Iris pigment epithelial cell (primary cell): ENCODE data around the gene SH3BP4.
A peak's percentile ranks its signal among the peaks of the same experiment; 100 is the strongest.
"Not testable (repeated sequence)": the region's sequence is repeated elsewhere in the genome, so short reads cannot be mapped to it uniquely, and the experiment has no call there.

Source experiments
- DNase-seq: peaks from one replicate; pipeline ENCODE4 v3.0.0-alpha.2; 2011; ENCODE audit warnings: low read depth

Gene SH3BP4

GRCh38 chr2:235017441-235017840 lies 65.6 kb downstream of the SH3BP4 start:
- DNase-seq: no peak

DNA sequence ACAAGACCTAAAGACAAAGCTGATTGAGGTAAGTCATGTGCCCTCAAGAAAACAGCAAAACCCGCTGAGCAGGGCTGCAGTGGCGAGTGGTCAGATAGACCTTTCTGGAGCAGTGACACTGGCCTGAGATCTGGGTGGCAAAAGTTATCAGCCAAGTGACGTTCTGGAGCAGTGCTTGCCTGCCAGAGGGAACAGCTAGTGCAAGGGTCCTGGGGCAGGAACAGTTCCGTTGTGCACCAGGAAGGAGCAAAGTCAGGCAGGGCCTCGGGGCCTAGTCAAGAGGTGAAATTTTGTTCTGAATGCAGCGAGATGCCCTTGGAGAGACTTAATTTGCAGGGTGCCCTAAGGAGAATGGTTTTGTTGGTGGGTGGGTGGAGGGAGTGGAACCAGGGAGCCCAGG lies 67.0 kb downstream of the SH3BP4 start:
- no peak for DNase-seq

DNA sequence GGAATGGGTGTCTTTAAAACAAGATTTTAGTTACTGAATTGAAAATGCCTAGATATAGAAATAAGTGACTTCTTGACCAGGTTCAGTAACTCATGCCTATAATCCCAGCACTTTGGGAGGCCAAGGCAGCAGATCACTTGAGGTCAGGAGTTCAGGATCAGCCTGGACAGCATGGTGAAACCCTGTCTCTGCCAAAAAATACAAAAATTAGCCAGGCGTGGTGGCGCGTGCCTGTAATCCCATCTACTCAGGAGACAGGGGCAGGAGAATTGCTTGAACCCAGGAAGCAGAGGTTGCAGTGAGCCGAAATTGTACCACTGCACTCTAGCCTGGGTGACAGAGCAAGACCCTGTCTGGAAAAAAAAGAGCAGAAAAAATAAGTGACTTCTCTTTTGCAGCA lies 68.3 kb downstream of the SH3BP4 start:
- DNase-seq: not testable (repeated sequence)

- DNase-seq: peak; percentile 93
Observed at GRCh38 chr2:235021752-235022151, 69.9 kb downstream of the SH3BP4 start.

- DNase-seq: no peak
Observed at GRCh38 chr2:235024191-235024860, 72.5 kb downstream of the SH3BP4 start.

- no peak for DNase-seq
Observed at GRCh38 chr2:235024931-235025773, 73.3 kb downstream of the SH3BP4 start.

DNA sequence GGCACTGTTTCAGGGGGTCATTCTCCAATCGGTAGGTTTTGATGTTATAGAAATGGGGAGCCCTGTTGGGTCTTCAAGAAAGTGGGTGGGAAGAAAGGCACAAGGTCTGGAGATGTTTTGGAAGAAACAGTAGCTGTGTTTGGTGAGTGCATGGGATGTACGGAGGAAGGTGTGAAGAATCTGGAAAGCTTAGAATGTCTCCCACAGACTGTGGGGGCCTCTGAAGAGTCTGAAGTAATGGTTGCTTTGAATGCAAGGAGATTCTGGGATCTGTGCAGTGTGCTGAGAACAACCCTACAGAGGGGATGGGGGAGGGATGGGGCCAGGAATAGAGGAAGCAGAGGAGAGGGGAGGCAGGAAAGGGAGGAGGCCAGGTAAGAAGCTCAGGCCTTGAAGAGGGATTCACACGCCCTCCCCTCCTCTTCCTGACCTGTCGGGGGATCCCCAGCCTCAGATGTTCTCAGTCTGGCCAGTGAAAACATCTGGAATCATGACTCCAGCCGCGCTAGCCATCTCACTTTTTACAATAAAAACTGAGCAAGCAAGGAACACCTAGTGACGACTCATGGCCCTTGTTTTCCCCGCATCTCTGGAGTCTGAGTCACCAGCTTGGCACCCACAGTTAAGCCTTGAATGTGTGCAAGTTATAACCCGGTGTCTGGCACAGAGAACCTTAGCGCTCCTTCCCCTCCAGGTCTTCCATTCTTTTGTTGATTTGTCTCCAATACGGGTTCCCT lies 74.2 kb downstream of the SH3BP4 start:
- DNase-seq: peak; percentile 92

DNA sequence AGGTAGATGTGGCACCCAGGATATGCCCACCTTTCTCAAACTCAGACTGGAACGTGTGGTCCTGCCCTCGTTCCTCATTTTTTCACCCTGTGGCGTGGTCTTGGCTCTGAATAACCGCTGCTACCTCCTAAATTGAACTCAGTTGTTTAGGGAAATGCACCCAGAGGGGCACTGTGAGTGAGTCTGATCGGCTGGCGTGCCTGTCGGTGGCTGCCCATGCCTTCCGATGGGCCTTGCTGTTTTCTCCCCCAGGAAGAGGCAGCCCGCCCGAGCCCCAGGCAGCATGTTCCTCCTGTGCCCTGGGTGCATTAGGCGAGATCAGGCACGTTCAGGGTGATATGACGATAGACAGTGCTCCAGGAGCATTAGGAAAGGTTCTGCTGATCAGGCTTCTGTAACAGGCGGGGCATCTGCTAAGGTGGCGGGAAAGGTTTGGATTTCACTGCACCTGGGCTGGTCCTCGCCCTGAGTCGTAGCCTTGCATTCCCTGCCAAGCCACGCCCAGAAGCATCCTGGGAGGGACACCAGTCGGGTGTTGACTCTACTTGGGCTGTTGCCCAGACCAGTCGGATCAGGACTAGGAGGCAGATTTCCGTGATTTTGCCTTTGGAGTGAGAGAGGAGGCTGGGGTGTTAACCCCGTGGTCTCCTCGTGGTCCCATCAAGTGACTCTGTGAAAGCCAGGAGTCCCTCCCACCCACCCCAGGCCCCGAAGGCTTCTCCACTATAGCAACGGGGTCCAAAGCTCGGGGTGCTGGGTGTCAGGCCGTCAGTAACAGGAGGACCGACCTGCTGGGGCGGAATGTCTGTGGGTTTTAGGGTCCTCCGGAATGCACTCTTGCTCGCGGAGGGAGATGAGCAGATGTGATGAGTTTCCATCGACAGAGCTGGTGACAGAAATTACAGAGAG lies 75.1 kb downstream of the SH3BP4 start:
- DNase-seq: peak; percentile 44

- DNase-seq: peak; percentile 78
Observed at GRCh38 chr2:235027558-235028214, 75.9 kb downstream of the SH3BP4 start.

DNA sequence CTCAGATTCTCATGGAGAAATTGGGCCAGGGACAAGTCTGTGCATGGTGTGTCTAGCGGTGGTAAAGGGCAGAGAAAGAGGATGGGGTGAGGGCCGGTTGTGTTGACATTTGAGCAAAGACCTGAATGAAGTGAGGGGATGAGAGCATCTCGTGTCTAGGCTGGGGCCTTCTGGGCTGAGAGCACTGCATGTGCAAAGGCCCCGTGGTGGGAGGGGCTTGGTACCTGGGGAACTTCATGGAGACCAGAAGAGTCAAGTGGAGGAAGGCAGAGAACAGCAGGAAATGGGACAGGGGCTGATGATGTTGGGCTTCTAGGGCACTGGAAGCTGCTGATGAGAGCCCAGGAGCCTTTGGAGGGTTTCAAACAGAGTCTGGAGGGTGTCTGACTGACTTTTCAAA lies 76.8 kb downstream of the SH3BP4 start:
- no peak for DNase-seq

DNA sequence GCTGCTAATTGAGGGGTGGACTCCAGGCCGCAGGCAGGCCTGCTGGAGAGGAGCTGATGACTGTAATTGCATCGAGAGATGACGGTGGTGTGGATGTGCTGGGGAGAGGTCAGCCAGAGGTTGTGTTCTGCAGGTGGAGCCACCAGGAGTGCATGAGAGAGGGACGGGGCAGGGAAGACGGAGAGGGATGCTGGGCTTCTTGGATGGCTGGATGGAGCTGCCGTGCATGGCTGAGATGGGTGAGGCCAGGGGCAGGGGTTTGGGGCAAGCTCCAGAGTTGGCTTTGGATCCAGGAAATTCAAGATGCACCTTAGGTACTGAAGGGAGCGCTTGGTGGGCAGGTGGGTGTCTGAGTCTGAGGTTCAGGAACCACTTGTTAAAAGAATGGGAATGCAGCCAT lies 77.2 kb downstream of the SH3BP4 start:
- no peak for DNase-seq

DNA sequence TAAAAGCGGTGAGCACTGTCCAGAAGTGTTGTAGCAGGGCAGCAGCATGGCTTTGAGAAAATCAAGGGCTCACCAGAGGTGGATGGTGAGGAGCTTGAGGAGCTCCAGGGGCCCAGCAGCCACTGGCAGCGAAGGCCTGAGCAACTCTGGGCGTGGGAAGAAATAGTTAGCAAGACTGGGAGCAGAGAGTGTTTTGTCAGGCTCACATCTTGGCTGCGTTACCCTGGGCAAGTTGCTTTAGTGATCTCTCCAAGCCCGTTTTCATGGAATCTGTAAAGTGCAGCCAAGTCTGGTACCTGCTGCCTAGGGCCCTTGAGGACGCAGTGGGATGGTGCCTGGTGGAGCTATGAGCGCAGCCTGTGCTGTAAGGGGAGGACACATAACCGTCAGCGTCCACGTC lies 78.3 kb downstream of the SH3BP4 start:
- DNase-seq: no peak

GRCh38 chr2:235030936-235031335 lies 79.1 kb downstream of the SH3BP4 start:
- DNase-seq: no peak

GRCh38 chr2:235031686-235032373 lies 80.0 kb downstream of the SH3BP4 start:
- DNase-seq: no peak

DNA sequence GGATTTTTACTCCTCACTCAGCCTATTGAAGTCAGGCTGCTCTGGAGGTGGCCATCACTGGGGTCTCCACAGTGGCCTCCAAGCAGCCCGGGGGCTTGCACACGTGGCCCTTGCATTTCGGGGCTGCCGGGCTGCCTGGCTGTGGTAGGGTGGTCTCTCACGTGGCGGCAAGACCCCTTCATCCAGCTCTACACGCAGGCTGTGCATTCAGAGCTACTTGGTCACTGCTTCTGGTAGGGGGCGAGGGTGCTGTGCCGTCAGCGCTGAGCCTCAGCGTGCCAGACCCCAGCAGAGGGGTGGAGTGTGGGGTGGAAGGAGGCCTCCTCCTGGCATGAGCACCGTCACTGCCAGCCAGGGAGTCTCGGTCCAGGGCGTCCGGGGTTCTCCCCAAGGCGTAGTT lies 80.6 kb downstream of the SH3BP4 start:
- no peak for DNase-seq

DNA sequence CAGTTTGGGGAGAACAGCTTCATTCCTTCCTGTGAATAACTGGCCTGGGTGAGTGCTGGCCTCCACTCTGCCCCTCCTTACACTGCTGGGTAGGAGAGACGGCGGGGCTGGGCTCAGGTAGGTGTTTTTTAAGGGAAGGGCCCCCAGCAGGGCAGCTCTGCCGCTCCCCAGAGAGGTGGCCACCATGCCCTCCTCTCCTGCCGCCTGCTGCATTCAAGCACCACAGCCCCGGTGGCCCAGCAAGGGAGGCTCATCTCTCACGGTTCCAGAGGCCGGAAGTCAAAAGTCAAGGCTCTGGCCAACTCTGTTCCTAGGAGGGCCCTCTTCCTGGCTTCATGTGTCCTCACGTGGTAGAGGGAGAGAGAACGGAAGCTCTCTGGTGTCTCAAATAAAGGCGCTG lies 81.1 kb downstream of the SH3BP4 start:
- DNase-seq: no peak

GRCh38 chr2:235034265-235035118 lies 82.7 kb downstream of the SH3BP4 start:
- DNase-seq: no peak

DNA sequence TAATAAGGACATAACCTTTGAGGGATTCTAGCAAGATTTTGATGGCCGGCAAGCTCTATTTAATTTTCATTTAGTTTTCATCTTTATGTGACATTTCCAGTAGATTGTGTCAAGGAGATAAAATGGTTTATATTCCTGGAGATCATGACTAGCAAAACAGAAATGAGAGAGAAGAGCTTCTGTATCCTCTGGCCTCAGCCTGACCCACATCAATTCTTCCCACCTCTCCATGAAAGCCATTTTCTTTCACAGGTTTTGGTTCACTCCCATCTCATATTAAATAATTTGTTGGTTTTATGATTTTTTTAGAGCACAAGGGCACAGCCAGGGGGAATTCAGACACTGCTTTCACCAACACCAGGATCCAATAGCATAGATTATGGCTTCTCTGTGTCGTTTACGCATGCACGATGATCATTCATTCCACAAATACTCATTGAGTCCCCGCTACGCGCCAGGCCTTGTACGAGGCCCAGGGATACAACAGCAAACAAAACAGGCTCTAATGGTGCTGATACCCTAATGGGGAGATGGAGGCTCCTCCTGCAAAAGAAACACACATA lies 85.9 kb downstream of the SH3BP4 start:
- DNase-seq: no peak

DNA sequence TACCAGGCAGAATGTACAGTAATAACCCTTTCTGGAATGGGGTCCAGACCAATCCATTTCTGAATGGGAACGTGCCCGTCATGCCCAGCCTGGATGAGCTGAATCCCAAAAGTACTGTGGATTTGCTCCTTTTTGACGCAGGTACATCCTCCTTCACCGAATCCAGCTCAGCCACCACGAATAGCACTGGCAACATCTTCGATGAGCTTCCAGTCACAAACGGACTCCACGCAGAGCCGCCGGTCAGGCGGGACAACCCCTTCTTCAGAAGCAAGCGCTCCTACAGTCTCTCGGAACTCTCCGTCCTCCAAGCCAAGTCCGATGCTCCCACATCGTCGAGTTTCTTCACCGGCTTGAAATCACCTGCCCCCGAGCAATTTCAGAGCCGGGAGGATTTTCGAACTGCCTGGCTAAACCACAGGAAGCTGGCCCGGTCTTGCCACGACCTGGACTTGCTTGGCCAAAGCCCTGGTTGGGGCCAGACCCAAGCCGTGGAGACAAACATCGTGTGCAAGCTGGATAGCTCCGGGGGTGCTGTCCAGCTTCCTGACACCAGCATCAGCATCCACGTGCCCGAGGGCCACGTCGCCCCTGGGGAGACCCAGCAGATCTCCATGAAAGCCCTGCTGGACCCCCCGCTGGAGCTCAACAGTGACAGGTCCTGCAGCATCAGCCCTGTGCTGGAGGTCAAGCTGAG lies 89.6 kb downstream of the SH3BP4 start:
- no peak for DNase-seq
